ENCODE data around the gene PTX4.

Gene PTX4

GRCh38 chr16:1524366-1524765 lies 35.6 kb upstream of the PTX4 start:
- DNase-seq (ENCODE audit: low read depth in 3 of 3) = no peak

GRCh38 chr16:1523581-1524245 lies 35.0 kb upstream of the PTX4 start:
- DNase-seq (ENCODE audit: low read depth in 3 of 3) = no peak

GRCh38 chr16:1520461-1520860 lies 31.7 kb upstream of the PTX4 start:
- no peak for DNase-seq (ENCODE audit: low read depth in 3 of 3)

GRCh38 chr16:1519831-1520230 lies 31.1 kb upstream of the PTX4 start:
- DNase-seq (ENCODE audit: low read depth in 3 of 3) = no peak

- DNase-seq (ENCODE audit: low read depth in 3 of 3) = no peak
These were observed 29.9 kb upstream of the PTX4 start for GRCh38 chr16:1518626-1519135.

GRCh38 chr16:1514507-1514906 lies 25.8 kb upstream of the PTX4 start:
- DNase-seq (ENCODE audit: low read depth in 3 of 3) = no peak

GRCh38 chr16:1512774-1513173 lies 24.0 kb upstream of the PTX4 start:
- no peak for DNase-seq (ENCODE audit: low read depth in 3 of 3)

- no peak for DNase-seq (ENCODE audit: low read depth in 3 of 3)
These were observed 23.2 kb upstream of the PTX4 start for GRCh38 chr16:1511662-1512569.

GRCh38 chr16:1510941-1511351 lies 22.2 kb upstream of the PTX4 start:
- no peak for DNase-seq (ENCODE audit: low read depth in 3 of 3)

- DNase-seq (ENCODE audit: low read depth in 3 of 3) = no peak
These were observed 21.5 kb upstream of the PTX4 start for GRCh38 chr16:1510272-1510671.

GRCh38 chr16:1509307-1510221 lies 20.8 kb upstream of the PTX4 start:
- no peak for DNase-seq (ENCODE audit: low read depth in 3 of 3)

- no peak for DNase-seq (ENCODE audit: low read depth in 3 of 3)
These were observed 19.9 kb upstream of the PTX4 start for GRCh38 chr16:1508494-1509187.

- DNase-seq (ENCODE audit: low read depth in 3 of 3) = no peak
These were observed 17.9 kb upstream of the PTX4 start for GRCh38 chr16:1506494-1507213.

GRCh38 chr16:1505912-1506311 lies 17.2 kb upstream of the PTX4 start:
- DNase-seq (ENCODE audit: low read depth in 3 of 3) = no peak

GRCh38 chr16:1505073-1505844 lies 16.5 kb upstream of the PTX4 start:
- DNase-seq (ENCODE audit: low read depth in 3 of 3) = no peak

GRCh38 chr16:1503110-1503955 lies 14.6 kb upstream of the PTX4 start:
- no peak for DNase-seq (ENCODE audit: low read depth in 3 of 3)

- no peak for DNase-seq (ENCODE audit: low read depth in 3 of 3)
These were observed 13.6 kb upstream of the PTX4 start for GRCh38 chr16:1502092-1503004.

- DNase-seq (ENCODE audit: low read depth in 3 of 3) = no peak
These were observed 12.9 kb upstream of the PTX4 start for GRCh38 chr16:1501630-1502029.
